ENCODE results near the gene TRDMT1.

Gene TRDMT1

DNA sequence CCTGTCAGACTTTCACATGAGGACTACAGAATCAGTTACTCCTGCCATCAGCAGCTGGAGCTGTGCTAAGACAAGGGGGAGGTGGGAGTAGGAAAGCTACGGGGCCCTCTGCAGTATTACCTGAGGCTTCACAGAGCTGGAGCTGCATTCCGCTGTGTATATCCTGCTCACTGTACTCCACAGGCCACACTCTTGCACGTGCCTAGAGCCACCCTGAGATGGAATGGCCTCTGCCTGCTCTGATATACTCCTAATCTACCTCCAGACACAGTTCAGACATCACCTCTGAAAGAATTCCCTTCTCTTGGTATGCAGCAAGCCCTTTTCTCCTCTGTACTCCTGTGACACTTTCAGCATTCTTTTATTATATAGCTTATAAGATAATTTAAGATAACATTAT lies 34.8 kb downstream of the TRDMT1 start:
- Histone ChIP-seq H4K20me1 (ENCODE audit: control insufficient read depth, insufficient read depth, low read depth, low read length) (no peaks in the 10 kb centered on the region), H3K4me1 (ENCODE audit: control insufficient read depth, low read length) (no peaks in the 10 kb centered on the region), H3K27ac (ENCODE audit: low read depth, low read length) (no peak overlapping the region), H3K9me3 (ENCODE audit: control insufficient read depth, insufficient read depth, low read length) (no peaks in the 10 kb centered on the region), H3K36me3 (ENCODE audit: control insufficient read depth, low read length) (no peaks in the 10 kb centered on the region), H3K4me3 (ENCODE audit: low read length) (no peak overlapping the region), H3F3A (ENCODE audit: control insufficient read depth, insufficient read depth) (no peaks in the 10 kb centered on the region), H3K27me3 (ENCODE audit: control insufficient read depth, low read length) (no peaks in the 10 kb centered on the region), H3K79me2 (ENCODE audit: control insufficient read depth, low read length) (no peaks in the 10 kb centered on the region), H3K9me2 (replicated peaks; ENCODE audit: control insufficient read depth, low read length) (no peaks in the 10 kb centered on the region), H3K4me2 (ENCODE audit: low read length) (no peak overlapping the region)
- TF ChIP-seq EZH2phosphoT487 (IDR thresholded peaks at IDR 0.05; ENCODE audit: borderline replicate concordance, low read length) (no peak), CTCF (IDR thresholded peaks at IDR 0.05; ENCODE audit: low read depth, low read length, poor library complexity, severe bottlenecking) (no peak)

GRCh38 chr10:17162828-17163227 lies 38.6 kb downstream of the TRDMT1 start:
- Histone ChIP-seq H3K4me1 (ENCODE audit: control insufficient read depth, low read length) (no peaks in the 10 kb centered on the region), H4K20me1 (ENCODE audit: control insufficient read depth, insufficient read depth, low read depth, low read length) (no peaks in the 10 kb centered on the region), H3F3A (ENCODE audit: control insufficient read depth, insufficient read depth) (no peaks in the 10 kb centered on the region), H3K79me2 (ENCODE audit: control insufficient read depth, low read length) (no peaks in the 10 kb centered on the region), H3K27me3 (ENCODE audit: control insufficient read depth, low read length) (no peaks in the 10 kb centered on the region), H3K27ac (ENCODE audit: low read depth, low read length) (no peak overlapping the region), H3K9me3 (ENCODE audit: control insufficient read depth, insufficient read depth, low read length) (no peaks in the 10 kb centered on the region), H3K9me2 (replicated peaks; ENCODE audit: control insufficient read depth, low read length) (no peaks in the 10 kb centered on the region), H3K4me3 (ENCODE audit: low read length) (no peak overlapping the region), H3K4me2 (ENCODE audit: low read length) (no peak overlapping the region), H3K36me3 (ENCODE audit: control insufficient read depth, low read length) (no peaks in the 10 kb centered on the region)
- TF ChIP-seq EZH2phosphoT487 (IDR thresholded peaks at IDR 0.05; ENCODE audit: borderline replicate concordance, low read length) (no peak), CTCF (IDR thresholded peaks at IDR 0.05; ENCODE audit: low read depth, low read length, poor library complexity, severe bottlenecking) (no peak)

DNA sequence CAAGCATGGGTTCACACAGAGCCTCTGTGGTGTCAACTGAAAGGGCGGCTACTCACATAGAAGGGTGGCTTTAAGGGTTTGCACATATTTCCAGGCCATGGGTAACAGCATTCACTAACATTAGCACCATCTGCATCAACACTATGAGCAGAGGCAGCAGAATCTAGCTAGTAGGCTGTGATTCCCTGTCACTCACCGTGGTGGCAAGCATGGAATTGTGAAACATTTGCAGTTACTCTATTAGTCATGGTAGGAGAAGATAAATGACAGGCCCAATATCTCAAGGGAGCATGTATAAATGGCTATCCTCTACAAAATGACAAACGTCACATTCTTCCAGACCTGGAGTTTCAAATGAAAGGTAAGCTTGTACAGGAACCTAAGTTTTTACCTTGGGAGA lies 39.7 kb downstream of the TRDMT1 start:
- TF ChIP-seq CTCF (IDR thresholded peaks at IDR 0.05; ENCODE audit: low read depth, low read length, poor library complexity, severe bottlenecking), result no peak
- no peak for TF ChIP-seq EZH2phosphoT487 (IDR thresholded peaks at IDR 0.05; ENCODE audit: borderline replicate concordance, low read length)
- Histone ChIP-seq H3K9me2 (replicated peaks; ENCODE audit: control insufficient read depth, low read length) (no peaks in the 10 kb centered on the region), H3K27ac (ENCODE audit: low read depth, low read length) (no peak overlapping the region)

DNA sequence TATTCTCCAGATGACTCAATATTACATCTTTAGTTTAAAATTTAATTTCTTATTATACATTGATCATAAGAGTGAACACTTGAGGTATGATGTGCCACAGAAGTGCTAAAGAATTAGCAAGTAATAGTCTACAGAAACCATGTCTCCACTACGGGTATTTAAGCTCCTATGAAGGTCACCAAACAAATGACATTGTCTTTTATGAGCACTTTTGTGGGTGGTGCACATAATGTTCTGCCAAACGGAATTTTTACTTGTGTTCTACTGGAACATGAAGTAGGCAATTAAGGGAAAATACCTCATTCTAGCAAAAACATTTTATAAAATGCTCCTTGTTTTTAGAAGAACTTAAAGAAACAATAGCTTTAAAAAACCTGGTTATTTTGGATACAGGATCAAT lies 44.4 kb downstream of the TRDMT1 start:
- no peaks in the 10 kb centered on the region for H3K9me3 ChIP-seq (ENCODE audit: control insufficient read depth, insufficient read depth, low read length)
- H4K20me1 ChIP-seq (ENCODE audit: control insufficient read depth, insufficient read depth, low read depth, low read length), result no peaks in the 10 kb centered on the region
- H3K36me3 ChIP-seq (ENCODE audit: control insufficient read depth, low read length), result no peaks in the 10 kb centered on the region
- H3F3A ChIP-seq (ENCODE audit: control insufficient read depth, insufficient read depth), result no peaks in the 10 kb centered on the region
- H3K27me3 ChIP-seq (ENCODE audit: control insufficient read depth, low read length), result no peaks in the 10 kb centered on the region
- no peaks in the 10 kb centered on the region for H3K4me1 ChIP-seq (ENCODE audit: control insufficient read depth, low read length)
- H3K4me2 ChIP-seq (ENCODE audit: low read length), result no peak overlapping the region
- H3K27ac ChIP-seq (ENCODE audit: low read depth, low read length), result no peak overlapping the region
- no peak for TF ChIP-seq EZH2phosphoT487 (IDR thresholded peaks at IDR 0.05; ENCODE audit: borderline replicate concordance, low read length)
- TF ChIP-seq CTCF (IDR thresholded peaks at IDR 0.05; ENCODE audit: low read depth, low read length, poor library complexity, severe bottlenecking), result no peak
- H3K4me3 ChIP-seq (ENCODE audit: low read length), result no peak overlapping the region
- no peaks in the 10 kb centered on the region for H3K9me2 ChIP-seq (replicated peaks; ENCODE audit: control insufficient read depth, low read length)
- no peaks in the 10 kb centered on the region for H3K79me2 ChIP-seq (ENCODE audit: control insufficient read depth, low read length)

More for the DNA sequence above, 39.7 kb downstream of the TRDMT1 start:
- H3K27me3 ChIP-seq (ENCODE audit: control insufficient read depth, low read length), result no peaks in the 10 kb centered on the region
- no peaks in the 10 kb centered on the region for H3K79me2 ChIP-seq (ENCODE audit: control insufficient read depth, low read length)
- no peaks in the 10 kb centered on the region for H3K4me1 ChIP-seq (ENCODE audit: control insufficient read depth, low read length)
- H3K36me3 ChIP-seq (ENCODE audit: control insufficient read depth, low read length), result no peaks in the 10 kb centered on the region
- H4K20me1 ChIP-seq (ENCODE audit: control insufficient read depth, insufficient read depth, low read depth, low read length), result no peaks in the 10 kb centered on the region
- H3K4me3 ChIP-seq (ENCODE audit: low read length), result no peak overlapping the region
- no peaks in the 10 kb centered on the region for H3F3A ChIP-seq (ENCODE audit: control insufficient read depth, insufficient read depth)
- no peaks in the 10 kb centered on the region for H3K9me3 ChIP-seq (ENCODE audit: control insufficient read depth, insufficient read depth, low read length)
- no peak overlapping the region for H3K4me2 ChIP-seq (ENCODE audit: low read length)

Measured in DOHH2 (cell line).